Measurements from ENCODE around the gene STK16. TPM values are rescaled to one million over a fixed set of nuclear protein-coding genes. Genes with fewer than 3 reads are reported as not detected.
A peak's percentile ranks its signal among the peaks of the same experiment; 100 is the strongest.

STK16 gene
- total RNA-seq, 1 donor from 2014 or later, result 19.1 TPM

GRCh38 chr2:219273937-219274336, 28.7 kb downstream of the STK16 start:
- DNase-seq (ENCODE audit: low read depth) (peak; percentile 52), FAIRE-seq (no peak)
- Mint-ChIP-seq H3K4me1 (ENCODE audit: low read depth, unreplicated experiment) (peaks cover 34% of the 10 kb centered on the region), H3K4me3 (ENCODE audit: unreplicated experiment) (peak overlapping the region; percentile 51), H3K36me3 (ENCODE audit: low read depth, unreplicated experiment) (no peaks in the 10 kb centered on the region), H3K27ac (ENCODE audit: unreplicated experiment) (peak overlapping the region; percentile 98), H3K27me3 (ENCODE audit: low read depth, unreplicated experiment) (peaks cover 6% of the 10 kb centered on the region), H3K9me3 (ENCODE audit: unreplicated experiment) (no peaks in the 10 kb centered on the region)
- Histone ChIP-seq H3K79me2 (ENCODE audit: insufficient read depth, low read length) (no peaks in the 10 kb centered on the region), H3K4me2 (ENCODE audit: low read length) (peak overlapping the region; percentile 79), H3K4me3 (ENCODE audit: insufficient read depth, low read depth, low read length) (peak overlapping the region; percentile 8), H2AFZ (ENCODE audit: low read depth, low read length) (peak overlapping the region; percentile 35), H3K27ac (ENCODE audit: low read depth, low read length) (peak overlapping the region; percentile 97), H3K4me1 (ENCODE audit: insufficient read depth, low read length) (peaks cover 33% of the 10 kb centered on the region), H3K36me3 (ENCODE audit: insufficient read depth, low read length) (no peaks in the 10 kb centered on the region), H3K9ac (ENCODE audit: low read length) (peak overlapping the region; percentile 83), H4K20me1 (ENCODE audit: insufficient read depth, low read length) (no peaks in the 10 kb centered on the region), H3K9me3 (ENCODE audit: insufficient read depth, low read depth, low read length) (no peaks in the 10 kb centered on the region), H3K27me3 (ENCODE audit: insufficient read depth, low read length) (no peaks in the 10 kb centered on the region)
- TF ChIP-seq EZH2 (IDR thresholded peaks at IDR 0.05; ENCODE audit: insufficient read depth, low read length) (no peak), CTCF (IDR thresholded peaks at IDR 0.05; ENCODE audit: insufficient read depth, low read depth, low read length) (no peak)

GRCh38 chr2:219274361-219274921, 29.2 kb downstream of the STK16 start:
- no peaks in the 10 kb centered on the region for H3K36me3 ChIP-seq (ENCODE audit: insufficient read depth, low read length)
- peak overlapping the region; percentile 97 for H3K27ac ChIP-seq (ENCODE audit: low read depth, low read length)
- peaks cover 33% of the 10 kb centered on the region for H3K4me1 ChIP-seq (ENCODE audit: insufficient read depth, low read length)
- no peaks in the 10 kb centered on the region for H3K79me2 ChIP-seq (ENCODE audit: insufficient read depth, low read length)
- peak overlapping the region; percentile 79 for H3K4me2 ChIP-seq (ENCODE audit: low read length)
- TF ChIP-seq EZH2 (IDR thresholded peaks at IDR 0.05; ENCODE audit: insufficient read depth, low read length), result no peak
- TF ChIP-seq CTCF (IDR thresholded peaks at IDR 0.05; ENCODE audit: insufficient read depth, low read depth, low read length), result no peak
- peak overlapping the region; percentile 83 for H3K9ac ChIP-seq (ENCODE audit: low read length)
- Mint-ChIP-seq H3K4me3 (ENCODE audit: unreplicated experiment) (peak overlapping the region; percentile 58), H3K9me3 (ENCODE audit: unreplicated experiment) (no peaks in the 10 kb centered on the region), H3K27ac (ENCODE audit: unreplicated experiment) (peak overlapping the region; percentile 98), H3K4me1 (ENCODE audit: low read depth, unreplicated experiment) (peaks cover 31% of the 10 kb centered on the region), H3K27me3 (ENCODE audit: low read depth, unreplicated experiment) (peaks cover under 1% of the 10 kb centered on the region), H3K36me3 (ENCODE audit: low read depth, unreplicated experiment) (no peaks in the 10 kb centered on the region)
- no peaks in the 10 kb centered on the region for H3K27me3 ChIP-seq (ENCODE audit: insufficient read depth, low read length)
- FAIRE-seq (peak; percentile 86), DNase-seq (ENCODE audit: low read depth) (peak; percentile 83)
- no peaks in the 10 kb centered on the region for H3K9me3 ChIP-seq (ENCODE audit: insufficient read depth, low read depth, low read length)
- H4K20me1 ChIP-seq (ENCODE audit: insufficient read depth, low read length), result no peaks in the 10 kb centered on the region
- H3K4me3 ChIP-seq (ENCODE audit: insufficient read depth, low read depth, low read length), result peak overlapping the region; percentile 8
- H2AFZ ChIP-seq (ENCODE audit: low read depth, low read length), result peak overlapping the region; percentile 35

Measured in astrocyte (in vitro differentiated cells and primary cell).